Measurements from ENCODE around the gene ZNF678. TPM values are rescaled to one million over a fixed set of nuclear protein-coding genes. Genes with fewer than 3 reads are reported as not detected.
"Not testable (repeated sequence)": the region's sequence is repeated elsewhere in the genome, so short reads cannot be mapped to it uniquely, and the experiment has no call there.

ZNF678 gene
- polyA plus RNA-seq, 2 of the 4 experiments (the other 2 are of a cell fraction) = 3.5 to 6.9 TPM

- CTCF ChIA-PET = no interaction called here
- no peak for ATAC-seq
- no peak overlapping the region for H3K4me3 ChIP-seq
- DNase-seq (ENCODE audit: low read depth in 1 of 2, low spot score in 1 of 2) = no peak
- no peaks in the 10 kb centered on the region for H3K4me1 ChIP-seq
- H3K27ac ChIP-seq = no peak overlapping the region
- no peak for TF ChIP-seq HEYL (CRISPR knock-in tag; IDR thresholded peaks at IDR 0.05)
- no peak for TF ChIP-seq KDM5A (IDR thresholded peaks at IDR 0.05)
- no peak for TF ChIP-seq RARB (CRISPR knock-in tag; IDR thresholded peaks at IDR 0.05)
- TF ChIP-seq EHF (CRISPR knock-in tag; IDR thresholded peaks at IDR 0.05) = no peak
- TF ChIP-seq ZSCAN20 (CRISPR knock-in tag; IDR thresholded peaks at IDR 0.05) = no peak
- TF ChIP-seq POLR2A (IDR thresholded peaks at IDR 0.05; ENCODE audit: low read length) = no peak
- no peak for TF ChIP-seq MYC (IDR thresholded peaks at IDR 0.05; ENCODE audit: borderline replicate concordance, low read length)
- TF ChIP-seq BCL3 (IDR thresholded peaks at IDR 0.05) = no peak
- TF ChIP-seq ELK1 (IDR thresholded peaks at IDR 0.05; ENCODE audit: low read depth, low read length) = no peak
- no peak for TF ChIP-seq NFE2L2 (conservative IDR thresholded peaks at IDR 0.05; ENCODE audit: low read length)
- no peak for TF ChIP-seq SREBF2 (IDR thresholded peaks at IDR 0.05)
- no peak for TF ChIP-seq JUNB (IDR thresholded peaks at IDR 0.05)
- no peak for TF ChIP-seq CTCF (IDR thresholded peaks at IDR 0.05)
- TF ChIP-seq KDM1A (IDR thresholded peaks at IDR 0.05; ENCODE audit: low read depth) = no peak
- TF ChIP-seq E2F6 (IDR thresholded peaks at IDR 0.05; ENCODE audit: borderline replicate concordance, low read depth) = no peak
- TF ChIP-seq CBX2 (IDR thresholded peaks at IDR 0.05; ENCODE audit: borderline replicate concordance, low read depth) = no peak
- no peak for TF ChIP-seq JUN (IDR thresholded peaks at IDR 0.05)
- TF ChIP-seq FOSL2 (IDR thresholded peaks at IDR 0.05) = no peak
- TF ChIP-seq FOSL2 (CRISPR knock-in tag; IDR thresholded peaks at IDR 0.05) = no peak
- TF ChIP-seq HES2 (IDR thresholded peaks at IDR 0.05) = no peak
- FAIRE-seq = no peak
- H3K9me3 ChIP-seq = peaks cover 48% of the 10 kb centered on the region
- POLR2A ChIA-PET = no interaction called here
- 20% methylated on average over 3 of the region's 3 CpGs for WGBS (ENCODE audit: missing lambda C conversion rate)
- no peak overlapping the region for H3K4me2 ChIP-seq
Observed at GRCh38 chr1:227697321-227697864, 134.0 kb downstream of the ZNF678 start.

GRCh38 chr1:227701631-227702030, 138.3 kb downstream of the ZNF678 start:
- CTCF ChIA-PET; H3K4me3 ChIP-seq; POLR2A ChIA-PET; H3K4me2 ChIP-seq; DNase-seq (ENCODE audit: low read depth in 1 of 2, low spot score in 1 of 2); H3K27ac ChIP-seq; ATAC-seq; FAIRE-seq; H3K4me1 ChIP-seq: not testable (repeated sequence)
- H3K9me3 ChIP-seq = peaks cover 28% of the 10 kb centered on the region
- 0% methylated on average over 1 of the region's 1 CpG for WGBS (ENCODE audit: missing lambda C conversion rate)

GRCh38 chr1:227707846-227708245, 144.5 kb downstream of the ZNF678 start:
- Histone ChIP-seq H3K4me1 (no peaks in the 10 kb centered on the region), H3K27ac (no peak overlapping the region), H3K4me3 (no peak overlapping the region), H3K9me3 (peaks cover 34% of the 10 kb centered on the region), H3K4me2 (no peak overlapping the region)
- ChIA-PET POLR2A (no interaction called here), CTCF (no interaction called here)
- no peak for DNase-seq (ENCODE audit: low read depth in 1 of 2, low spot score in 1 of 2)
- no peak for FAIRE-seq
- 0% methylated on average over 1 of the region's 1 CpG for WGBS (ENCODE audit: missing lambda C conversion rate)
- ATAC-seq = no peak
- no peak for TF ChIP-seq NFE2L2 (conservative IDR thresholded peaks at IDR 0.05; ENCODE audit: low read length)
- TF ChIP-seq CEBPB (IDR thresholded peaks at IDR 0.05) = no peak
- no peak for TF ChIP-seq TFCP2L1 (CRISPR knock-in tag; IDR thresholded peaks at IDR 0.05)
- TF ChIP-seq SMC3 (IDR thresholded peaks at IDR 0.05) = no peak
- TF ChIP-seq POLR2AphosphoS2 (conservative IDR thresholded peaks at IDR 0.05; ENCODE audit: low read length) = no peak
- no peak for TF ChIP-seq ATOH8 (CRISPR knock-in tag; IDR thresholded peaks at IDR 0.05; ENCODE audit: low read depth)
- TF ChIP-seq FOSL2 (IDR thresholded peaks at IDR 0.05) = no peak
- TF ChIP-seq FOSL2 (CRISPR knock-in tag; IDR thresholded peaks at IDR 0.05) = no peak
- TF ChIP-seq FOSB (CRISPR knock-in tag; IDR thresholded peaks at IDR 0.05) = no peak
- TF ChIP-seq JUN (IDR thresholded peaks at IDR 0.05) = no peak
- TF ChIP-seq NR3C1 (IDR thresholded peaks at IDR 0.05) = no peak
- TF ChIP-seq PHF8 (IDR thresholded peaks at IDR 0.05; ENCODE audit: borderline replicate concordance, low read depth) = no peak
- TF ChIP-seq ZNF302 (CRISPR knock-in tag; IDR thresholded peaks at IDR 0.05) = no peak
